Measurements from ENCODE around the gene GSX1.

DNA sequence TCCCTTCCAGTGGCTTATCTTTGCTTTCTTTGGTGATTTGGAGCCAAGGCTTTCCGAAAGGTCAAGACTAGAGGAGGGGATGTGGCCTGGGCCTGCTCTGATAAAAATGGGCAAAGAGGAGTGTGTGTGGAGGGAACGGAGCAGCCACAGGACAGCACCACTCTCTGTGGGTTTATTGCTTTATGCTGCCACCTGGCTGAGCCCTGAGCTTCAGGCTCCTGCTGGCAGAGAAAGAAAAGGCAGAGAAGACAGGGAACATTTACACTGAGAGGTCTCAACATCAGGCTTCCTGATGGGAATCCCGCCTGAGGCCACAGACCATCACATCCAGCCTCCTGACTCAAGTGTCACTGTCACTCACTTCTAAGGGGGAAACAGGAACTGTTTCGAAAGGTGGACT lies 9.2 kb upstream of the GSX1 start:
- TF ChIP-seq POLR2A (IDR thresholded peaks at IDR 0.05; ENCODE audit: low read length): no peak
- no peak for TF ChIP-seq GATA1 (IDR thresholded peaks at IDR 0.05; ENCODE audit: low read depth, low read length)

Data from erythroblast (primary cell).